Measurements from ENCODE around the gene CAMSAP2. TPM values are rescaled to one million over a fixed set of nuclear protein-coding genes. Genes with fewer than 3 reads are reported as not detected.
"Not testable (repeated sequence)": the region's sequence is repeated elsewhere in the genome, so short reads cannot be mapped to it uniquely, and the experiment has no call there.

Gene CAMSAP2
- total RNA-seq, 1 donor from 2014 or later, result 36.3 TPM

- no peak for DNase-seq (ENCODE audit: extremely low read depth, low read depth, low spot score)
These were observed 924 bp upstream of the CAMSAP2 start for GRCh38 chr1:200737647-200738291.

GRCh38 chr1:200738949-200739651 is 407 bp downstream of the CAMSAP2 start:
- no peak for DNase-seq (ENCODE audit: extremely low read depth, low read depth, low spot score)

- DNase-seq (ENCODE audit: extremely low read depth, low read depth, low spot score), result no peak
These were observed 1.2 kb downstream of the CAMSAP2 start for GRCh38 chr1:200739702-200740570.

- DNase-seq (ENCODE audit: extremely low read depth, low read depth, low spot score), result no peak
These were observed 2.0 kb downstream of the CAMSAP2 start for GRCh38 chr1:200740571-200741208.

- no peak for DNase-seq (ENCODE audit: extremely low read depth, low read depth, low spot score)
These were observed 3.0 kb downstream of the CAMSAP2 start for GRCh38 chr1:200741551-200742207.

GRCh38 chr1:200744143-200744542 is 5.5 kb downstream of the CAMSAP2 start:
- no peak for DNase-seq (ENCODE audit: extremely low read depth, low read depth, low spot score)

- no peak for DNase-seq (ENCODE audit: extremely low read depth, low read depth, low spot score)
These were observed 10.4 kb downstream of the CAMSAP2 start for GRCh38 chr1:200749090-200749489.

GRCh38 chr1:200750749-200751148 is 12.1 kb downstream of the CAMSAP2 start:
- DNase-seq (ENCODE audit: extremely low read depth, low read depth, low spot score), result not testable (repeated sequence)

GRCh38 chr1:200751717-200752116 is 13.0 kb downstream of the CAMSAP2 start:
- no peak for DNase-seq (ENCODE audit: extremely low read depth, low read depth, low spot score)

- DNase-seq (ENCODE audit: extremely low read depth, low read depth, low spot score), result no peak
These were observed 15.0 kb downstream of the CAMSAP2 start for GRCh38 chr1:200753650-200754198.

GRCh38 chr1:200755456-200755855 is 16.8 kb downstream of the CAMSAP2 start:
- no peak for DNase-seq (ENCODE audit: extremely low read depth, low read depth, low spot score)

GRCh38 chr1:200762089-200762488 is 23.4 kb downstream of the CAMSAP2 start:
- DNase-seq (ENCODE audit: extremely low read depth, low read depth, low spot score), result no peak

- no peak for DNase-seq (ENCODE audit: extremely low read depth, low read depth, low spot score)
These were observed 28.6 kb downstream of the CAMSAP2 start for GRCh38 chr1:200767321-200767720.

GRCh38 chr1:200771625-200772555 is 33.2 kb downstream of the CAMSAP2 start:
- DNase-seq (ENCODE audit: extremely low read depth, low read depth, low spot score), result no peak

- DNase-seq (ENCODE audit: extremely low read depth, low read depth, low spot score), result no peak
These were observed 35.6 kb downstream of the CAMSAP2 start for GRCh38 chr1:200774311-200774710.

GRCh38 chr1:200774735-200775444 is 36.2 kb downstream of the CAMSAP2 start:
- DNase-seq (ENCODE audit: extremely low read depth, low read depth, low spot score), result no peak

GRCh38 chr1:200775850-200776249 is 37.2 kb downstream of the CAMSAP2 start:
- no peak for DNase-seq (ENCODE audit: extremely low read depth, low read depth, low spot score)

GRCh38 chr1:200776949-200777348 is 38.3 kb downstream of the CAMSAP2 start:
- no peak for DNase-seq (ENCODE audit: extremely low read depth, low read depth, low spot score)

Measured in glomerular endothelial cell (primary cell).